Globus pallidus (tissue), 1 donor: ENCODE data around the gene CABYR.

ENCODE experiments used
- DNase-seq: peaks from one replicate; pipeline ENCODE4 v3.0.0-alpha.2; 2015; ENCODE audit warnings: low spot score

CABYR gene

DNA sequence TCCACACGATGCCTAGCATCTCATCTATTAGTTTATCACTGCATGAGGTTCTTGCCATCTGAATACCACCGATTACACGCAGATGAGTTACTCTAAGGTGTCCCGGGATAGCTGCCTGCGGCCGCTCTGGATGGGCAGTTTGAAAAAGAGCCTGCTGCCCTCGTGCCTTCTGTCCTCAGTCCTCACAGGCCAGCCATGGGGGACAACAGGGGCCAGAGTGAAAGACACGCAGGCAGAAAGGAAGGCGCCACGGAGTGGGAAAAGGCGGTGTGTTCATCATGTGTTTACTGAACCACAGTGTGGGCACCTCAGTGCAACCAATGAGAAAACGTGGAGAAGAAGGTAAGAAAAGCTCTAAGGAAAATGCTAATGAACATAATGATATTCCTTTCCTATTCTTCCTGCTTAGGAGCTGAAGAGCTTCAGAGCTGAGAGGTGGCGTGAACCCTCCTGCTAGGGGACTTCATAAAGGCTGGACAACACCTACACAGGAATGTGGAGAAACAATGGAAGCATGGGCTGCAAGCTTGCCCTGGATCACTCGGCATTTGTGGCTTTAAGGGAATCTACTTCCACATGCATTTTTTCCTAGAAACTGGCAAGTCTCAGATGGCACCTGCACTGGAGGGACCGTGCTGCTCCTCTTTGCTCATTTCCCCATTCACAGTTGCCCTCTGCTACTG is 50.9 kb downstream of the CABYR start:
- no peak for DNase-seq

DNA sequence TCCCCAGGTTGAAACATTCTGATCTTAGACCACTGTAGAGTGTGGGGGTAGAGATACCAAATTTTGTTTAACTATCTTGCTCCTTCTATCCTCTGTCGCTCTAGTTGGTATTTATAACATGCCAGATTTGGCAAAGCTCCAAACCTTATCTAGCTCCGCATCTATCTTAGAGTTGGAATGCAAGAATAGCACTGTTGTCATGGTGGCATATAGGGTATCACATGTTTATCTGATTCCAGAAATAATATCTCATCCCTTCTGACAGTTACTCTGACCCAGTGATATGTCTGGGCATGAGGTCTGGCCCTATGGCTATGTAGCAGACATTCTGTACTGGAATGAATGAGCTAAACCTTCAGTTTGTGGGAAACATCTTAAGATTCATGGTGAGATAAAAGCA is 51.7 kb downstream of the CABYR start:
- DNase-seq: no peak

DNA sequence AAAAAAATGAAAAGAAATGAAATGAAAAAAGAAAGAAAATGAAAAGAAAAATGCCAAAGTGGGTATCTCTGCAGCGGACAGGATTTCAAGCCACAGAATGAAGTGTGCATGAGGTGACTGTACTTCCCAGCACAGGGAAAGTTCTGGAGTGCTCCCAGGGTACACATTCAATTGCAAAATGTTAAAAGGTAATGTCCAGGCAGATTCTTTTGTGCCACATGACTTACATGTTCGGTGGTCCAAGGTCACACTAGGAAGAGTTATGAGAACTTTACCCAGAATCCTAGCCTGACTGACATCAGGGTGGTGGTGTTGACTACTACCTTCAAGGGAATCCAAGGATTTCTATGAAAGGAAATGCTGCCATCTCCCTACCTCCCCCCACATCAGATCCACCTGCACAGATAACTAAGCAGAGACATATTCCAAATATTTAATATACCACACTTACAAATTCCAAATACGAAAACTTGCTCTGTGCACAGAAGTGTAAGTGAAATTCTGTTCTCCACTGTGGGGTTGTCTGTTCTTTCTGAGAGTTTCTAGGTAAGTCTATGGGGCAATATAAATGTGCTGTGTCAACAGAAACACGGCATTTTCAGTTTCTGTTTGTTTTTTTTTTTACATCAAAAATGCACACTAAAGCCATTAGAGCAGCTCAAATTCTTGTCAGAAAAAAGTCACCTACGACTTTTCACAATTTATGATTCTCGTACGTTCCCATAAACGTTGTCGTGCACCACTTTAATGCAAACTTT is 56.6 kb downstream of the CABYR start:
- DNase-seq: no peak

DNA sequence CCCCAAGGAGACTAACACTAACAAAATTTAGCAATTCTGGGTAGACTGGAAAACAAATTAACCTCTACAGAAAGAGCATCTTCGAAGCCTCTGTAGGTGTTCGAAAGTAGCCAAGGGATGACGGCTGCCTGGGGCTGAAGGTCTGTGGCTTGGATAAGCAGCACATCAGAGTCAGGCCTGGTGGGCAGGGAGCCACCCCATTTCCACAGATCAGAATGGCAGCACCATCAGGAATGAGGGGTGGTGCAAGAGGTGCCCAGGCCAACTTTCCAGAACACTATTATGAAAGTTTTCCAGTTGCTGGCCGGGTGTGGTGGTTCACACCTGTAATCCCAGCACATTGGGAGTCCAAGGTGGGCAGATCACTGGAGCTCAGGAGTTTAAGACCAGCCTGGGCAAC is 57.9 kb downstream of the CABYR start:
- no peak for DNase-seq

DNA sequence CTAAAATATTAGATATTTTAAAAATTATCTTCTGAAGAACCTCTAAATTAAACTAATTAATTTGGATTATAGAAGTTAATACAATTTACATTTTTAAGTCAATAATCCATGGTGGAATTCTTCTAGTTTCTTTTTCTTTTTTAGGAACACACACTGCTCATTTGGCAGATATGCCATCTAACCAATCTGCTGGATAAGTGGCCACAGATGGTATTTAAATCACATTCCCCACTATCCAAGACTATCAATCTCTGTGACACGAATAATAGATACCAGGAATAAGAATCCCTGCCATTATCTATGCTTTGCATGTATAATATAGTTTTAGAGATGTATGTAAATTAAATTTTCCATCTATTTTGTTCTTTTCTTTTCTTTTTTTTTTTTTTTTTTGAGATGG is 58.5 kb downstream of the CABYR start:
- no peak for DNase-seq

DNA sequence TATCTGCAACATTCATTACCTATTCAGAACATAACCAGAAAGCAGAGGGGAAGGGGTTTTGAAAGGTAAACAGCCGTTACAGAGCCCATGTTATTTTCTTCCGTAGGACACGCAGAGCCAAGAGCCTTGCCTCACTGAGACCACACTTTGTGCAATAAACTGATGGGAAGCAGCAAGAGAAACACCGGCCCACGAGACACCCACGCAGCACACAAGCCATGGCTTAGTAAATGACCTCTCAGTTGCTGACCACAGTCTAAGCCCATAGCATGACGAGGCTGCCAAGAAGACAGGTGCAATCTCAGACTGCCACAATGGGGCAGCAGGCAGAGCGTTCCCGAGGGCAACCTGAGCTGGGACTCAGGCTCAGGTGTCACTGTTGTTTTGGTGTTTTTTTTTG is 59.6 kb downstream of the CABYR start:
- no peak for DNase-seq

DNA sequence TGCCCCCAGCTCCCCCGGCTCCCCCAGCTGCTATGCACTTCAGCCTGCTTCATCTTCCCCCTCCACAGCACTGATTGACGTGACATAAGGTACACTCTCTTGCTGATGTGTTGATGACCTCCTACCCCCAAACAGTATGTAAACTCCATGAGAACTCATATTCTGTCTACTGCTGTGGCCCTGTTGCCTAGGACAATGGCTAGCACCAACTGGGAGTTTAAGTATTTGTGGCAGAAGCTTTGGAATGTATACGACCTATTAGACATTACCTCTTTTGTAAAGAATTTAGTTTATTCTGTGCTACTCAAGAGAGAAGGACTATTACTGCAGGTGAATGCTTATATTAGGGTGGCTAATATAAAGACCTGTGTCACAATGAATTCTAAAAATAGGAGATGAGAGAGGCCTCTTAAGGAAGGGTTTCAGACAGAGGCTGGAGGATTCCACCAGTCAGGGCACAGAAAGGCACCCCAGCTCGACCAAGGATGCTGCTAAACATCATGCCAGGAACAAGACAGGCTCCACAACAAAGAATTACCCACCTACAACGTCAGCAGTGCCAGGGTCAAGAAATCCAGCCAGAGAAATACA is 60.6 kb downstream of the CABYR start:
- no peak for DNase-seq

DNA sequence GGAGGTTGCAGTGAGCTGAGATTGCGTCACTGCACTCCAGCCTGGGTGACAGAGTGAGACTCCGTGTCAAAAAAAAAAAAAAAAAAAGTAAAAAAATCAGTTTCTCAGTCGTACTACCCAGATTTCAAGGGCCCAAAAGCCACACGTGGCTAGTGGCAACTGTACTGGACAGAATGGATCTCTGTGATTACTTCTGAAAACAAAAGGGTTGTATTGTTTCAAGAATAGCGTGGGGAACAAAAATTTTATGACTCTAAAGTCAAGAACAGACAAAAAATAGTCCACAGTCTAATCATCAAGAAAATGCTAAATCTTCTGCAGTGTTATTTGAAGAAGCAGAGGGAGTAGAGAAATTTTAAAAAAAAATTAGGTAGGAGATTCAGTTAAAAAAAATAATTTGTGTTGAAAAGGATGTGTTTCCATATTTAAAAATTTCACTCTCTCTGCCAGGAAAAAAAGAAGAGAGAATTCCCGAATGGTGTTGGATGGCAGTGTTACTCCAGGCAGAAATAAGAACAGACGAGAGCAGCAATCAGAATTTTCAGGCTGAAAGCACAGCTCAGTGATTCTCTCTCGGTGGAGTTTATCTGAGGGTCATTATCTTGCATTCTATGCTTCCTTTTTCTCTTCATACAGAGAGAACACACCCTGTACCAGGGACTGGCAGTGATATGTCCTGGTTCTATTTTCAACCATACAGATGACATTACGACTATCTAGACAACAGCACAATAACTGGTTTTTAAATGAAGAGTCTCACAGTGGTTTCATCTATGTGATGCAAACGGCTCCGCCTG is 61.8 kb downstream of the CABYR start:
- peak; percentile 86 for DNase-seq

GRCh38 chr18:24201699-24202687 is 63.1 kb downstream of the CABYR start:
- DNase-seq: no peak

- DNase-seq: no peak
These were observed 66.0 kb downstream of the CABYR start for GRCh38 chr18:24204904-24205303.

DNA sequence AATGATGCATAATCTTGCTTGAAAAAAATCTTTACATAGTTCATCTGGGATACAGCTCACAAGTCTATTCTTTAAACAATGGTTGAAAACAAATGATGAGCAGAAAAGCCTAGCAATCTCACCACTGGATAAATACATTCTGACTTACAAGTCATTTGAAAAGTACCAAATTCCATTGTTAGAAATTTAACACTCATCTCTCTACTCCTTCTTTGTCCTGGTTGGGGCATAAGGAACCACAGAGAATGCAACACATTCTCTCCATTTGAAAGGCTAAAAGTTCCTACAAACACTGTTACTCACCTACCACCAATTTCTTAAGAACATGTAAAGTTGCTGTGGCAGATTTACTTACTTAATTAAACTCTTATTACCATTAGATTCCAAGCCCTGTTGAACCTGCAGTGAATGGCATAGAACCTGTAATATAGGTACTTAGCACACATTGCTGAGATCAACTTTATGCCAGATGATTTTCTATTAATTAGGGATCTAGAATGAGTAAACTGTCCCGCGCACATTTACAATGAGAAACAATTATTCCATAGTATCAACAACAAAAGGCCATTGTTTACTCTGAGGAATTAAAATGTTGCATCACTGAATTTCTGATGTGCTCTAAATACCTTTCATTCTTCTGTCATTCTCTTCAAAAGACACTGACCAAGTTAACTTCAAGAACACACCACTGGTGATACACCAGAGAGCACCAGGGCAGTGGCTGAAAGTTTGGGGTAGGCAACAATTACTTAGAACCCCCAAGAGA is 69.6 kb downstream of the CABYR start:
- DNase-seq: peak; percentile 75

DNA sequence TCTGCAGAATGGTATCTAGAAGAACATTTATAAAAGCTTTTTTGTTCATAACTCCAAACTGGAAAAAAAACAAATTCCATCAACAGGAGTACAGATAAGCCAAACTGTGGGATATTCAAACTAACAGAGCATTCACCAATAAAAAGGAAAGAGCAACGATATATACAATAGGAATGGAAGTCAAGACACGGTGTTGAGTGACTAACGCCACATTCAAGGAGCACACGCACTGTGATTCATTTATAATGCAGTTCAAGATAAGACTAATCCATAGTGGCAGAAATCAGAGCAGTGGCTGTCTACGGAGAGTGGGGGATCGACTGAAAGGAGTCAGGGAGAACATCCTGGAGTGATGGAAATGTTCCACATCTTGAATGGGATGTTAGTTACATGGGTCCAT is 70.7 kb downstream of the CABYR start:
- DNase-seq: no peak
